PFSK-1 (cell line): ENCODE results near the gene CNPY4.

Experiments used
- FOXP2 ChIP-seq: optimal IDR thresholded peaks from 2 replicates; pipeline ENCODE3; 2011; ENCODE audit warnings: borderline replicate concordance, control low read depth, inconsistent platforms; ENCODE audit not compliant: insufficient read depth; ENCODE audit errors: extremely low read length, extremely low read depth
- POLR2AphosphoS5 ChIP-seq: IDR thresholded peaks from 2 replicates; pipeline ENCODE4 v1.6.1; 2012; ENCODE audit warnings: low read depth, mild to moderate bottlenecking, control low read depth, low read length, moderate library complexity
- SIN3A ChIP-seq: IDR thresholded peaks from 2 replicates; pipeline ENCODE4 v1.6.1; 2012; ENCODE audit warnings: mild to moderate bottlenecking, low read length, moderate library complexity, borderline replicate concordance; ENCODE audit not compliant: insufficient read depth
- TAF1 ChIP-seq: IDR thresholded peaks from 2 replicates; pipeline ENCODE4 v1.6.1; 2012; ENCODE audit warnings: low read length, control low read depth, borderline replicate concordance; ENCODE audit not compliant: insufficient read depth
- TF ChIP-seq, protein P1 (sequence below), 2 experiments: IDR thresholded peaks; 2 replicates each; pipeline versions ENCODE4 v1.6.1 to v1.8.0; 2011 to 2012; ENCODE audit warnings: low read depth in 2 of 2, low read length in 2 of 2, control low read depth in 1 of 2, inconsistent platforms in 1 of 2, mild to moderate bottlenecking in 1 of 2, moderate library complexity in 1 of 2; ENCODE audit not compliant: insufficient read depth in 1 of 2

Gene CNPY4

DNA sequence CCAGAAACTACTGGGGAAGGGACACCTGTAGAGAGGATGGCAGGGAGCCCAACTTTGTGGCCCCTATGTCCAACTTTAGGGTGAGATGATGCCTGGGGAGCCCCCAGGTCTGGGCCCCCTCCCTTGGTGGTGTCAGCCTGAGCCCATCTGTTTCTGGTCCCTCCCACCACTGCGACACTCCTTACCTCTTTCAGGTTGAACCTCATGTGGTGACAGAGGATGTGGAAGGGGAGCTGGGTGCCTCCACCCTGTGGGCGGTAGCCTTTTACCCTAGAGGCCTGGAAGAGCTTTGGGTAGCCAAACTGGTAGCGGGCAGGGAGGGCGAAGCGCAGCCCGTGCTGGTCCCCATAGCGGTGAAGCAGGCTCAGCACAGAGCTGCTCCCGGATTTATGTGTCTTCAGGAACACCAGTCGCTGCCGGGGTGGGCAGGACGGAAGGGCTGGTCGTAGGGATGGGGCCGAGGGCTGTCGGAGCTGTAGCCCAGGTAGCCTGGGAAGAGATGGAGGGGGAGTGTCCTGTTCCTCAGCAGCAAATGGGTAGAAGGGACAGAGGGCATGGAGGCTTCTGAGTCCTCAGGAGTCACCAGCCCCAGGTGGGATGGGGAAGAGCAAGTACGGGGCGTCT, 47.0 kb downstream of the CNPY4 start:
- TF ChIP-seq, protein P1, sequence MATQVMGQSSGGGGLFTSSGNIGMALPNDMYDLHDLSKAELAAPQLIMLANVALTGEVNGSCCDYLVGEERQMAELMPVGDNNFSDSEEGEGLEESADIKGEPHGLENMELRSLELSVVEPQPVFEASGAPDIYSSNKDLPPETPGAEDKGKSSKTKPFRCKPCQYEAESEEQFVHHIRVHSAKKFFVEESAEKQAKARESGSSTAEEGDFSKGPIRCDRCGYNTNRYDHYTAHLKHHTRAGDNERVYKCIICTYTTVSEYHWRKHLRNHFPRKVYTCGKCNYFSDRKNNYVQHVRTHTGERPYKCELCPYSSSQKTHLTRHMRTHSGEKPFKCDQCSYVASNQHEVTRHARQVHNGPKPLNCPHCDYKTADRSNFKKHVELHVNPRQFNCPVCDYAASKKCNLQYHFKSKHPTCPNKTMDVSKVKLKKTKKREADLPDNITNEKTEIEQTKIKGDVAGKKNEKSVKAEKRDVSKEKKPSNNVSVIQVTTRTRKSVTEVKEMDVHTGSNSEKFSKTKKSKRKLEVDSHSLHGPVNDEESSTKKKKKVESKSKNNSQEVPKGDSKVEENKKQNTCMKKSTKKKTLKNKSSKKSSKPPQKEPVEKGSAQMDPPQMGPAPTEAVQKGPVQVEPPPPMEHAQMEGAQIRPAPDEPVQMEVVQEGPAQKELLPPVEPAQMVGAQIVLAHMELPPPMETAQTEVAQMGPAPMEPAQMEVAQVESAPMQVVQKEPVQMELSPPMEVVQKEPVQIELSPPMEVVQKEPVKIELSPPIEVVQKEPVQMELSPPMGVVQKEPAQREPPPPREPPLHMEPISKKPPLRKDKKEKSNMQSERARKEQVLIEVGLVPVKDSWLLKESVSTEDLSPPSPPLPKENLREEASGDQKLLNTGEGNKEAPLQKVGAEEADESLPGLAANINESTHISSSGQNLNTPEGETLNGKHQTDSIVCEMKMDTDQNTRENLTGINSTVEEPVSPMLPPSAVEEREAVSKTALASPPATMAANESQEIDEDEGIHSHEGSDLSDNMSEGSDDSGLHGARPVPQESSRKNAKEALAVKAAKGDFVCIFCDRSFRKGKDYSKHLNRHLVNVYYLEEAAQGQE (IDR thresholded peaks at IDR 0.05; ENCODE audit: insufficient read depth in 1 of 2, low read depth in 2 of 2, low read length in 2 of 2) = no peak
- no peak for TF ChIP-seq POLR2AphosphoS5

DNA sequence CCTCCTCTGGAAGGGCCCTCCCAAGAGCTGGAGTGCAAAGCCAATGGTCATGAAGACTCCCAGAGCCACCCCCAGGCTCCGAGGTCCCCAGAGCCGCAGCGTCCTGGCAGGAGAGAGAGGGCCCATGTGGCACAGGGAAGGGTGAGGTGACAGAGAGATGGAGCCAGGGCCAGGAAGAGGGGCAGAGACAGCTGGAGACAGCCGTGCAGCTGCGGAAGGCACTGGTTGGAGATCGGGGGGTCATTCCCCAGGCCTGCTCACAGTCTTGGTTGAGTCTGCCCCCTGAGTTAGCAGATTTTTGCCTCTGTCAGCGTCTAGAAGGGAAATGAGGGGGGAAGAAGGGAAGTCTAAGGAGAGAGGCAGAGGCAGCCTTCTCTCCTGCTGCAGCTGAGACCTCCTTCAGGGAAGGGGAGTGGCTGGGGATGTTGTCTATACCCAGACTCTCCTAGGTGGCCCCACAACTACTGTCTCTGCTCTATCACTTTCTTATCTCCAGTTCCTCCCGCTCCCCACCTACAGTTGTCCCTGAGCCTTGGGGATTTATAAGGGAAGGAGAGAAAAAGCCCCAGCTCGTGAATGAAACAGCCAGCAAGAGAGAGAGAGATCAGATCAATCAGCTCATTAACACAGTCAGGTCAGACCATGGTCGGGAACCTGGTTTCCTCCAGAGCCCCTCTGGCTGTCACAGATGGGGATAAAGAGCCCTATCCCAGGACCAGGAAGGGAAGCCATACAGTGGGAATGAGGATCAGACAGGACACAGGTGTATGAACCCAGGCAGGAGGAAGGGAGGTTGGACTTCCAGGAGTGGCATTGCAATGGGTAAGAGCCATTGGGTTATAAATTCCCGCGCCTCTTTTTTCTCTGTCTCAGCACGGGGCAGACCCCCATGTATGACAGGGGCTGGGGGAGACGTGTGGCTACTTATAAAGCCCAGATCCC, 47.8 kb downstream of the CNPY4 start:
- TF ChIP-seq POLR2AphosphoS5 (no peak), TAF1 (no peak), SIN3A (no peak), FOXP2 (no peak)
- TF ChIP-seq, protein P1 (IDR thresholded peaks at IDR 0.05; ENCODE audit: insufficient read depth in 1 of 2, low read depth in 2 of 2, low read length in 2 of 2) = no peak

DNA sequence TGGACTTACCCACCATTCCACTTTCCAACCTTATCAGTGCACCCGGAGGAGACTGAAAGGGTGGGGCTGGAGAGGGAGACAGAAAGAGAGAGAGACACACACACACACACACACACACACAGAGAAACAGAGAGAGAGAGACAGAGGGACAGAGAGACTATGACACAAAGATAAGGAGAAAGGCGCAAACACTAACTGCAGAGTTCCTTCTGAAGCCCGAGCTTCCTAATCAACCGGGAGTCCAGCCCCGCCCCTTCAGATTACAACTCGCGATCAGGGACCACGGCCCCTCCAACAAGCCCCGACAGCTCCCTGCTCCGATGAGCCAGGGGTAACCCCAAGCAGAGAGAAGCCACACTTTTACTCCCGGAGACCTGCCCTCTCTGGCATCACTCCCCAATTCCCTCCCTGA, 48.5 kb downstream of the CNPY4 start:
- TF ChIP-seq TAF1 (no peak), FOXP2 (no peak), POLR2AphosphoS5 (no peak), SIN3A (no peak)
- TF ChIP-seq, protein P1 (IDR thresholded peaks at IDR 0.05; ENCODE audit: insufficient read depth in 1 of 2, low read depth in 2 of 2, low read length in 2 of 2) = no peak

DNA sequence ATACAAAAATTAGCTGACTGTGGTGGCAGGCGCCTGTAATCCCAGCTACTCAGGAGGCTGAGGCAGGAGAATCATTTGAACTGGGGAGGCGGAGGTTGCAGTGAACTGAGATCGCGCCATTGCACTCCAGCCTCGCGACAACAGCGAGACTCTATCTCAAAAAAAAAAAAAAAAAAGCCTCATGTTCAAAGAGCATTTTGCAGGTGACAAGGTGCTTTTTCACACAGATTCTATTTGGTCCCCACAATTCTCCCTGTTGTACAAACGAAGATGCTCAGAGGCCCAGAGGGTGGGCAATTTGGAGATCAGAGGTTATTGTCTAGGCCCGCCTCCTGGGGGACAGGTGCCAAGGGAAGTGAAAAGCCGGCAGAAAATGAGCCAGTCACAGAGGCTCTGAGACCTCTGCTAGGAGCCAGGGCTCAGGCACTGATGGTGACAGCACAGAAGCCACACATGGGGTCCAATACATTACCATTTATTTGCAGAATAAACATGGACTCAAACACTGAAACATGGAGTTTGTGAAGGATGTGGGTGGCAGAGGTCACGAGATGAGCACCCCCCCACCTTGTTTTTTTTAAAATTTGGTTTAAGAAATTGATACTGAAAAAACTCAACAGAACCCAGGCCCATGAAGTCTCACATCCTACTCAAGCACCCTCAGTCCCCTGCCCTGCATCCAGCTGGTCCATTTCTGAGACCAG, 49.9 kb downstream of the CNPY4 start:
- TF ChIP-seq, protein P1 (IDR thresholded peaks at IDR 0.05; ENCODE audit: insufficient read depth in 1 of 2, low read depth in 2 of 2, low read length in 2 of 2) = no peak
- TF ChIP-seq TAF1 (no peak), POLR2AphosphoS5 (no peak), SIN3A (no peak), FOXP2 (no peak)
